Astrocyte of the cerebellum (primary cell): ENCODE data around the gene DAW1.
"Not testable (repeated sequence)": the region's sequence is repeated elsewhere in the genome, so short reads cannot be mapped to it uniquely, and the experiment has no call there.

ENCODE experiments used
- DNase-seq: peaks from one replicate; pipeline ENCODE4 v3.0.0-alpha.2; 2011; ENCODE audit warnings: low read depth
- H3K4me3 ChIP-seq: 2 replicates; pipeline ENCODE4 v1.5.1; 2011; ENCODE audit warnings: mild to moderate bottlenecking, low read depth, low read length, moderate library complexity
- CTCF ChIP-seq: IDR thresholded peaks from 2 replicates; pipeline ENCODE4 v1.5.1; 2012; ENCODE audit warnings: low read length, low read depth, moderate library complexity, mild to moderate bottlenecking; ENCODE audit errors: missing control alignments
- in situ Hi-C: cut with HindIII; loops from 2 replicates; pipeline ENCODE4 v1.10.0; 2017; ENCODE audit warnings: low sequenced_read_pairs

Gene DAW1

DNA sequence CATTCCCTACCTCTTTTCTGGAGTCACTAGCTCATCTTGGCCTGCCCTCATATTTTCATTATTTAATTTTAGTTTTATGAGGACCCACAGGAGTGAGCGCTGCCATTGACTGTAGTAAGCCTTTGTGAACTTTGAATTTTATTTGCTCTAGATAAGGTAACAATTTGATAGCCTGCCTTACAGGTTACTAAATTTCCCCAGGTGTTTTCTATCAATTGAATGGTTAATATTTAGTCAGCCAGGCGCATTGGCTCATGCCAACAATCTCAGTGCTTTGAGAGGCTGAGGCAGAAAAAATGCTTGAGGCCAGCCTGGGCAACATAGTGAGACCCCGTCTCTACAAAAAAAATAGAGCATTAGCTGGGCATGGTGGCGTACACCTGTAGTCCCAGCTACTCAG is 50.2 kb downstream of the DAW1 start:
- no peak for TF ChIP-seq CTCF
- H3K4me3 ChIP-seq: no peak overlapping the region
- in situ Hi-C loops: no loop called here
- no peak for DNase-seq

DNA sequence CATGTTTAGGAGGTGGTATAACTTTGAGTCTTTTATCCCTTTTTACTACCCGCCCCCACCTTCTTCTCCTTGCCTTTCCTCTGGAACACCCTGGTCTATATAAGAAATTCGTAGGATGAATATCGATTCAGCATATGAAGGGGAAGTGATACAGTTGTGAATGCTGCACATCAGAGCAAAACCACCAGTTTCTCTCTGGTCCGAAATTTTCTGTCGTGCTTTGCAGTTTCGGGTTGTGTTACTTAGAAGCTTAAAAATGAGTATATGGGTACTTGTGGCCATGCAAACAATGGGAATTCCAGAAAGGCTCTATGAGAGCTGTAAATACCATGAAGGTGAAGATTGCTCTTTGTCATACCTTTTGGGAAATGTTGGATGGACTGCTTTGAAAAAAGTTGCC is 60.6 kb downstream of the DAW1 start:
- no peak overlapping the region for H3K4me3 ChIP-seq
- TF ChIP-seq CTCF: no peak
- in situ Hi-C loops: no loop called here
- DNase-seq: no peak

- no peak for TF ChIP-seq CTCF
- in situ Hi-C loops: no loop called here
- no peak for DNase-seq
Observed at GRCh38 chr2:227932403-227932802, 61.0 kb downstream of the DAW1 start.

DNA sequence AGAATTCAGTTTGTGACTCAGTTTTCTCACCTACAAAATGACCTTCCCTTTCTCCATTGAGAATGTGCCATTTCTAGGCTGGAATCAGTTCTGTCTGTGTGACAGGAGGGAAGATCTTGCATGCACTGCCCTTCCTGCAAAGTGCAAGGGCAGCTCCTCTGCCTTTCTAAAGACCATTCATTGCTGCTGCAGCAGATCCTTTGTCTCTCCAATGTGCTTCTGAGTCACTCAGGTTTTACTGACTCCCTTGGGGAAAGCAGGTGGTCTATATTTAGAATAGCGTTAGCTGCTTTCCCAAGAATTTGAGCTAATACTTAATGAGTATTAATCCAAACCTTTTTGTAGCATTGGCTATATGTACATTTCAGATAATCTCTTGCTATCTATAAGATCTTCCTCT is 62.5 kb downstream of the DAW1 start:
- in situ Hi-C loops: no loop called here
- no peak for TF ChIP-seq CTCF
- no peak overlapping the region for H3K4me3 ChIP-seq
- no peak for DNase-seq

More at GRCh38 chr2:227932403-227932802, 61.0 kb downstream of the DAW1 start:
- no peak overlapping the region for H3K4me3 ChIP-seq

DNA sequence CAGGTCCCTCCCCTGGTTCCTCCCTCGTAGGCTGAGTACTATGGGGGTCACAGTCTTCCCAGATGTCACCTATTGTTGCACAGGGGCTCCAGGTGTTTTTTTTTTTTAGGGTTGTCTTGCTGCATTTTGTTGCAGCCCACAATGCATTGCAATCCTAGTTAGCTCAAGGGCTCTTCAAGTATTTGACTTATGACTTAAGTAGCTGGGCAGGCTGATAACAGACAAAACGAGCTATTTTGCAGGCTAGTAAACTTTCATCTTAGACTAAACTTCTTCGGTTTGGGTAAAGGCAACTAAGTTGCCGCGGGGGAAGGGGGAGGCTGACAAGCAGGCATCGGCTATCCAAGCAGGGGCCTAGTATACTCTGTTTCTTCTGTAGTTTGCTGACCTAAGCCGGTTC is 64.8 kb downstream of the DAW1 start:
- H3K4me3 ChIP-seq, in situ Hi-C loops, DNase-seq: not testable (repeated sequence)

GRCh38 chr2:227939271-227940027 is 68.0 kb downstream of the DAW1 start:
- in situ Hi-C loops: no loop called here
- H3K4me3 ChIP-seq: no peak overlapping the region
- TF ChIP-seq CTCF: peak; percentile 52
- peak; percentile 8 for DNase-seq

DNA sequence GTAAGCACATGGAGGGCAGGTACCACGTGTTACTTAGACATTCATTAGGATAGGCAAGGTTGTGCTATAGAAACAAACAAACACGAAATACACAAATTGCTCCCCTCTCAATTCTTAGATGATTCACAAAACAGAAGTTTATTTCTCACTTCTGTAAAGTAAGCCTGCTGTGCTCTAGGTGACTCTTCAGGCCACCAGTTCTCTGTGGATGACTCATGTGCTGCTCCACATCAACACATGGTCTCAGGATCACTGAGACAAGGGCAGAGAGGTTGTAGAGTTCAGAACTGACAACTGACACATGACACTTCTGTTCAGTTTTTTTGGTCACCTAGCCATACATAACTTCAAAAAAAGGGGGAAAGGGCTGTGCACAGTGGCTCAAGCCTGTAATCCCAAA is 70.6 kb downstream of the DAW1 start:
- no peak for TF ChIP-seq CTCF
- no peak overlapping the region for H3K4me3 ChIP-seq
- DNase-seq: no peak
- in situ Hi-C loops: no loop called here
